WTC11 (cell line): ENCODE measurements around the gene SLC23A1. TPM values are rescaled to one million over a fixed set of nuclear protein-coding genes. Genes with fewer than 3 reads are reported as not detected.

Experiments used
- ATAC-seq: fragments of 200-7000 bp; cut with Tn5 transposase; 2 replicates; pipeline ENCODE4 v1.10.0; 2021; ENCODE audit warnings: mild to moderate bottlenecking, moderate library complexity
- CTCF ChIA-PET: fragments of 300-600 bp; sonication (Branson Sonifier 250); formaldehyde crosslinking; loops from one replicate; lab custom pipeline; 2021; ENCODE audit warnings: antibody characterized with exemption; lab: Charles Lee
- POLR2A ChIA-PET: fragments of 350-600 bp; sonication (Branson Sonifier 250); formaldehyde crosslinking; loops from one replicate; lab custom pipeline; 2021; ENCODE audit warnings: antibody characterized with exemption; lab: Charles Lee
- DNase-seq: peaks from one replicate; pipeline ENCODE4 v3.0.0; 2021; ENCODE audit warnings: low spot score
- H3K27ac Mint-ChIP-seq: 2 replicates; pipeline ENCODE4 v1.8.0; 2021; ENCODE audit warnings: mixed read lengths
- H3K27me3 Mint-ChIP-seq: 2 replicates; pipeline ENCODE4 v1.8.0; 2021; ENCODE audit warnings: low read depth, mild to moderate bottlenecking, moderate library complexity, mixed read lengths
- H3K36me3 Mint-ChIP-seq: 2 replicates; pipeline ENCODE4 v1.8.0; 2021; ENCODE audit warnings: mixed read lengths
- H3K4me1 Mint-ChIP-seq: 2 replicates; pipeline ENCODE4 v1.8.0; 2022; ENCODE audit warnings: mixed read lengths
- H3K4me3 Mint-ChIP-seq: 2 replicates; pipeline ENCODE4 v1.8.0; 2021; ENCODE audit warnings: mild to moderate bottlenecking, moderate library complexity, mixed read lengths
- H3K9me3 Mint-ChIP-seq: 2 replicates; pipeline ENCODE4 v1.8.0; 2021; ENCODE audit warnings: mixed read lengths
- ATF1 ChIP-seq: sonication (generic); formaldehyde crosslinking; IDR thresholded peaks from 2 replicates; pipeline ENCODE4 v1.8.1; 2023; ENCODE audit warnings: mild to moderate bottlenecking, moderate library complexity, missing genetic modification reagents
- CDX4 ChIP-seq: fragments of 250-450 bp; sonication (Bioruptor Pico); IDR thresholded peaks from 2 replicates; pipeline ENCODE4 v1.9.0; 2021; ENCODE audit warnings: moderate library complexity, mild to moderate bottlenecking, inconsistent platforms, borderline replicate concordance
- ETV6 ChIP-seq: sonication (generic); formaldehyde crosslinking; IDR thresholded peaks from 2 replicates; pipeline ENCODE4 v1.8.1; 2022; ENCODE audit warnings: mild to moderate bottlenecking, missing genetic modification reagents
- FOXJ3 ChIP-seq: sonication (generic); formaldehyde crosslinking; IDR thresholded peaks from 2 replicates; pipeline ENCODE4 v1.9.0; 2021; ENCODE audit warnings: missing genetic modification reagents, mild to moderate bottlenecking, borderline replicate concordance
- MAX ChIP-seq: sonication (generic); formaldehyde crosslinking; IDR thresholded peaks from 2 replicates; pipeline ENCODE4 v1.8.0; 2022; ENCODE audit warnings: mild to moderate bottlenecking, missing genetic modification reagents
- PRDM15 ChIP-seq: sonication (generic); formaldehyde crosslinking; IDR thresholded peaks from 2 replicates; pipeline ENCODE4 v1.8.0; 2022; ENCODE audit warnings: missing genetic modification reagents
- PRRX2 ChIP-seq: fragments of 250-450 bp; sonication (Bioruptor Pico); IDR thresholded peaks from 2 replicates; pipeline ENCODE4 v1.8.0; 2021; ENCODE audit warnings: mild to moderate bottlenecking
- SP1 ChIP-seq: sonication (generic); formaldehyde crosslinking; conservative IDR thresholded peaks from 2 replicates; pipeline ENCODE4 v1.8.1; 2022; ENCODE audit warnings: missing genetic modification reagents
- TP53 ChIP-seq: sonication (generic); formaldehyde crosslinking; IDR thresholded peaks from 2 replicates; pipeline ENCODE4 v1.8.1; 2023; ENCODE audit warnings: mild to moderate bottlenecking, missing genetic modification reagents
- ZNF138 ChIP-seq: sonication (generic); formaldehyde crosslinking; conservative IDR thresholded peaks from 2 replicates; pipeline ENCODE4 v1.8.1; 2022; ENCODE audit warnings: mild to moderate bottlenecking, moderate library complexity, missing genetic modification reagents
- ZNF219 ChIP-seq: sonication (generic); formaldehyde crosslinking; IDR thresholded peaks from 2 replicates; pipeline ENCODE4 v1.8.0; 2023; ENCODE audit warnings: missing genetic modification reagents, mild to moderate bottlenecking, borderline replicate concordance
- ZNF232 ChIP-seq: sonication (generic); formaldehyde crosslinking; IDR thresholded peaks from 2 replicates; pipeline ENCODE4 v1.8.0; 2022; ENCODE audit warnings: mild to moderate bottlenecking, missing genetic modification reagents
- ZNF263 ChIP-seq: sonication (generic); formaldehyde crosslinking; IDR thresholded peaks from 2 replicates; pipeline ENCODE4 v1.8.1; 2022; ENCODE audit warnings: low read depth, mild to moderate bottlenecking, moderate library complexity, missing genetic modification reagents
- total RNA-seq: library from RNA; stranded (reverse); gene quantifications from 3 replicates; pipeline ENCODE4 v1.2.3, GENCODE V29; 2021
- TF ChIP-seq, protein P1 (sequence below): fragments of 250-450 bp; sonication (Bioruptor Pico); conservative IDR thresholded peaks from 2 replicates; pipeline ENCODE4 v1.9.0; 2021; ENCODE audit warnings: mild to moderate bottlenecking
- TF ChIP-seq, protein P2 (sequence below): fragments of 200-600 bp; IDR thresholded peaks from 2 replicates; pipeline ENCODE4 v1.8.0; 2022; ENCODE audit warnings: antibody characterized with exemption
- TF ChIP-seq, protein P3 (sequence below): sonication (generic); formaldehyde crosslinking; IDR thresholded peaks from 2 replicates; pipeline ENCODE4 v1.8.0; 2023; ENCODE audit warnings: missing genetic modification reagents
- TF ChIP-seq, protein P4 (sequence below): fragments of 250-450 bp; sonication (Bioruptor Pico); IDR thresholded peaks from 2 replicates; pipeline ENCODE4 v1.9.0; 2021; ENCODE audit warnings: mild to moderate bottlenecking

The SLC23A1 gene
- total RNA-seq, 1 experiment from 2014 or later: not detected

DNA sequence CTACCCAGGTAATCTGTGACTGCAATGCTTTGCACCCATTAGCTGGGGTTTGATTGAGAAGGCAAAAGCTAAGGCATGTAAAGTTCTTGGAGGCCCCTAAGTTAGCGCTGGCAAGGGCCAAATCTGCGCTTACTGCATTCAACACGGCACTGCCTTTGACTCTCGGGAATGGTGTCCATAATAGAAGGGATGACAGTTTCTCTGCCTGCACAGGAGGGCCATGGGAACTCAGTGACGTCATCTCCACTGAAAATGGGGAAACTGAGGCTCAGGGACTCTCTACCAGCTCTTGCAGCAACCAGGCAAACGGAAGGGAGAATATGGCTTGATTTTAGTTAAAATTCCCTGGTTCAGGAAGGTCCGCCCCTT is 20.3 kb upstream of the SLC23A1 start (continued):
- no peak for TF ChIP-seq ZNF263
- no peak for TF ChIP-seq SP1 (CRISPR knock-in tag)
- TF ChIP-seq, protein P1, sequence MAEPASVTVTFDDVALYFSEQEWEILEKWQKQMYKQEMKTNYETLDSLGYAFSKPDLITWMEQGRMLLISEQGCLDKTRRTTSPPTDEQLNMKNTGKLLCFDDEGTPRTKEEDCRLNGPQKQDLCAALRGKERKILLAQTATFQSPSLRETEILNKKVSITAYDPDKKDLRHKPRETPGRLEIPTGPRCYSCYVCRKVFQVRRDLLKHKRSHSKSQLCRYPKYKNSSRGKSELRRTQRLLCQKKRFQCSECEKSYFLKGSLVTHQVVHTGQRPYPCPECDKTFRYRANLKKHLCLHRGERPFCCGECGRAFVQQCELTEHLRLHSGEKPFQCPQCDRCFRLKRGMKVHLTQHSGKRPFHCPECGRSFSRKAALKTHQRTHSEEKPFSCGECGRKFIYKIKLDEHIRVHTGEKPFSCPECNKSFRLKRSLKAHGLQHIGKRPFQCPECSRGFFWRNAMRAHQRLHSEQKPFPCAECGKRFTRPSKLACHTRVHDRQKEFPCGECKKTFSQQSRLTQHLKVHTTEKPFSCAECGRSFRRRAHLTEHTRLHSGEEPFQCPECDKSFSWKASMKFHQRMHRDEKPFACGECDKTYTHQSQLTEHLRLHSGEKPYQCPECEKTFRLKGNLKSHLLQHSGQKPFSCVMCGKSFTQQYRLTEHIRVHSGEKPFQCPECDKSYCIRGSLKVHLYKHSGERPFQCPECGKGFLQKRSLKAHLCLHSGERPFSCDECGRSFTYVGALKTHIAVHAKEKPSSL (CRISPR knock-in tag): no peak
- TF ChIP-seq ETV6 (CRISPR knock-in tag): no peak

- no peak for TF ChIP-seq PRRX2 (CRISPR knock-in tag)
- TF ChIP-seq, protein P2, sequence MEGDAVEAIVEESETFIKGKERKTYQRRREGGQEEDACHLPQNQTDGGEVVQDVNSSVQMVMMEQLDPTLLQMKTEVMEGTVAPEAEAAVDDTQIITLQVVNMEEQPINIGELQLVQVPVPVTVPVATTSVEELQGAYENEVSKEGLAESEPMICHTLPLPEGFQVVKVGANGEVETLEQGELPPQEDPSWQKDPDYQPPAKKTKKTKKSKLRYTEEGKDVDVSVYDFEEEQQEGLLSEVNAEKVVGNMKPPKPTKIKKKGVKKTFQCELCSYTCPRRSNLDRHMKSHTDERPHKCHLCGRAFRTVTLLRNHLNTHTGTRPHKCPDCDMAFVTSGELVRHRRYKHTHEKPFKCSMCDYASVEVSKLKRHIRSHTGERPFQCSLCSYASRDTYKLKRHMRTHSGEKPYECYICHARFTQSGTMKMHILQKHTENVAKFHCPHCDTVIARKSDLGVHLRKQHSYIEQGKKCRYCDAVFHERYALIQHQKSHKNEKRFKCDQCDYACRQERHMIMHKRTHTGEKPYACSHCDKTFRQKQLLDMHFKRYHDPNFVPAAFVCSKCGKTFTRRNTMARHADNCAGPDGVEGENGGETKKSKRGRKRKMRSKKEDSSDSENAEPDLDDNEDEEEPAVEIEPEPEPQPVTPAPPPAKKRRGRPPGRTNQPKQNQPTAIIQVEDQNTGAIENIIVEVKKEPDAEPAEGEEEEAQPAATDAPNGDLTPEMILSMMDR: peak; percentile 64; the same call in 1 of the 2 replicates
- H3K27ac Mint-ChIP-seq: no peak overlapping the region; the same call in 1 of the 2 replicates
- peak; percentile 71 for DNase-seq
Observed at GRCh38 chr5:139402561-139403158, 19.6 kb upstream of the SLC23A1 start.

GRCh38 chr5:139401546-139401945 is 18.4 kb upstream of the SLC23A1 start:
- H3K27me3 Mint-ChIP-seq: no peaks in the 10 kb centered on the region; the same call in 1 of the 2 replicates
- no peak overlapping the region for H3K27ac Mint-ChIP-seq
- ATAC-seq (no peak), DNase-seq (no peak)
- no peak overlapping the region for H3K4me3 Mint-ChIP-seq
- H3K36me3 Mint-ChIP-seq: peaks cover 19% of the 10 kb centered on the region
- no peaks in the 10 kb centered on the region for H3K9me3 Mint-ChIP-seq
- CTCF ChIA-PET: interaction anchor here (0.6 to 3.4 kb wide), 6 partner anchors 9 to 364 kb away, joined by 4 to 31 read pairs (median 7); partner anchors contain the start of gene PROB1
- peaks cover 21% of the 10 kb centered on the region for H3K4me1 Mint-ChIP-seq
- POLR2A ChIA-PET: no interaction called here
- TF ChIP-seq MAX (CRISPR knock-in tag) (no peak), ZNF219 (CRISPR knock-in tag) (no peak), FOXJ3 (CRISPR knock-in tag) (no peak), ATF1 (CRISPR knock-in tag) (no peak), ZNF232 (no peak), PRRX2 (CRISPR knock-in tag) (no peak), PRDM15 (CRISPR knock-in tag) (no peak), CDX4 (no peak), TP53 (CRISPR knock-in tag) (no peak), ZNF138 (CRISPR knock-in tag) (no peak)
- TF ChIP-seq, protein P3, sequence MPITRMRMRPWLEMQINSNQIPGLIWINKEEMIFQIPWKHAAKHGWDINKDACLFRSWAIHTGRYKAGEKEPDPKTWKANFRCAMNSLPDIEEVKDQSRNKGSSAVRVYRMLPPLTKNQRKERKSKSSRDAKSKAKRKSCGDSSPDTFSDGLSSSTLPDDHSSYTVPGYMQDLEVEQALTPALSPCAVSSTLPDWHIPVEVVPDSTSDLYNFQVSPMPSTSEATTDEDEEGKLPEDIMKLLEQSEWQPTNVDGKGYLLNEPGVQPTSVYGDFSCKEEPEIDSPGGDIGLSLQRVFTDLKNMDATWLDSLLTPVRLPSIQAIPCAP: no peak
- TF ChIP-seq, protein P2: no peak
- TF ChIP-seq, protein P4, sequence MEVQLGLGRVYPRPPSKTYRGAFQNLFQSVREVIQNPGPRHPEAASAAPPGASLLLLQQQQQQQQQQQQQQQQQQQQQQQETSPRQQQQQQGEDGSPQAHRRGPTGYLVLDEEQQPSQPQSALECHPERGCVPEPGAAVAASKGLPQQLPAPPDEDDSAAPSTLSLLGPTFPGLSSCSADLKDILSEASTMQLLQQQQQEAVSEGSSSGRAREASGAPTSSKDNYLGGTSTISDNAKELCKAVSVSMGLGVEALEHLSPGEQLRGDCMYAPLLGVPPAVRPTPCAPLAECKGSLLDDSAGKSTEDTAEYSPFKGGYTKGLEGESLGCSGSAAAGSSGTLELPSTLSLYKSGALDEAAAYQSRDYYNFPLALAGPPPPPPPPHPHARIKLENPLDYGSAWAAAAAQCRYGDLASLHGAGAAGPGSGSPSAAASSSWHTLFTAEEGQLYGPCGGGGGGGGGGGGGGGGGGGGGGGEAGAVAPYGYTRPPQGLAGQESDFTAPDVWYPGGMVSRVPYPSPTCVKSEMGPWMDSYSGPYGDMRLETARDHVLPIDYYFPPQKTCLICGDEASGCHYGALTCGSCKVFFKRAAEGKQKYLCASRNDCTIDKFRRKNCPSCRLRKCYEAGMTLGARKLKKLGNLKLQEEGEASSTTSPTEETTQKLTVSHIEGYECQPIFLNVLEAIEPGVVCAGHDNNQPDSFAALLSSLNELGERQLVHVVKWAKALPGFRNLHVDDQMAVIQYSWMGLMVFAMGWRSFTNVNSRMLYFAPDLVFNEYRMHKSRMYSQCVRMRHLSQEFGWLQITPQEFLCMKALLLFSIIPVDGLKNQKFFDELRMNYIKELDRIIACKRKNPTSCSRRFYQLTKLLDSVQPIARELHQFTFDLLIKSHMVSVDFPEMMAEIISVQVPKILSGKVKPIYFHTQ (CRISPR knock-in tag): no peak

More at GRCh38 chr5:139402561-139403158, 19.6 kb upstream of the SLC23A1 start:
- Mint-ChIP-seq H3K4me1 (peaks cover 16% of the 10 kb centered on the region), H3K9me3 (no peaks in the 10 kb centered on the region), H3K27me3 (no peaks in the 10 kb centered on the region), H3K4me3 (peak overlapping the region; percentile 94), H3K36me3 (peaks cover 16% of the 10 kb centered on the region)
- POLR2A ChIA-PET: interaction anchor here (0.6 to 1.5 kb wide), 3 partner anchors 7 to 127 kb away, joined by 3 to 4 read pairs (median 3); partner anchors contain the start of gene PROB1
- peak; percentile 32 for ATAC-seq
- CTCF ChIA-PET: interaction anchor here (0.6 to 3.4 kb wide), 20 partner anchors 9 to 373 kb away, joined by 3 to 31 read pairs (median 4); partner anchors contain the start of genes CXXC5, DNAJC18, PAIP2 and PROB1
